DND-41 (cell line): ENCODE measurements around the gene IQCE.

Source experiments
- EZH2 ChIP-seq: IDR thresholded peaks from 3 replicates; pipeline ENCODE4 v1.6.1; 2012; ENCODE audit warnings: borderline replicate concordance, low read depth, mild to moderate bottlenecking, moderate library complexity, low read length, inconsistent platforms; ENCODE audit not compliant: severe bottlenecking
- TF ChIP-seq, protein P1 (sequence below): IDR thresholded peaks from 2 replicates; pipeline ENCODE4 v1.5.1; 2012; ENCODE audit warnings: borderline replicate concordance, low read length, moderate library complexity, mild to moderate bottlenecking; ENCODE audit not compliant: poor library complexity, severe bottlenecking; ENCODE audit errors: extremely low read depth

DNA sequence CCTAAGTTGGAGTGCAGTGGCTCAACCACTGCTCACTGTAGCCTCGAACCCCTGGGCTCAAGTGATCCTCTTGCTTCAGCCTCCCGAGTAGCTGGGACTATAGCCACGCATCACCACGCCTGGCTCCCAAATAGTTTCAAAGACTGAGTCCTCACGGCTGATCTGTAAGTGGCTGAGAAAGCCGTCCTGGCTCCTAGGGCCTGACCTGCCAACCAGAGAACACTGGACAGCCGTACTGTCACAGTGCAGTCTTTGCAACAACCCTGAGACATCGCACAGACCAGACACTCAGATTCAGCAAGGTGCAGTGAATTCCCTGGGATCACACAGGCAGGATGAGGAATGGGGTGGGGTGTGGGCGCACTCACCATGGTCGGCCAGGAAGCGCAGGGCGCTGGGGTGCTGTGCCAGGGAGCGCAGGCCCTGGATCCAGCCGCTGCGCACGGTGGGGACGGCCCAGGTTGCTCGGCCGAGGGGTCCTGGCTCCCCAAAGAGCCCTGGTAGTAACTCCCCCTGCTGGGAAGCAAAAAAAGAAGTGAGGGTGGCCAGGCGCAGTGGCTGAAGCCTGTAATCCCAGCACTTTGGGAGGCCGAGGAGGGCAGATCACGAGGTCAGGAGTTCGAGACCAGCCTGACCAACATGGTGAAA, 14.1 kb upstream of the IQCE start:
- TF ChIP-seq EZH2: no peak
- TF ChIP-seq, protein P1, sequence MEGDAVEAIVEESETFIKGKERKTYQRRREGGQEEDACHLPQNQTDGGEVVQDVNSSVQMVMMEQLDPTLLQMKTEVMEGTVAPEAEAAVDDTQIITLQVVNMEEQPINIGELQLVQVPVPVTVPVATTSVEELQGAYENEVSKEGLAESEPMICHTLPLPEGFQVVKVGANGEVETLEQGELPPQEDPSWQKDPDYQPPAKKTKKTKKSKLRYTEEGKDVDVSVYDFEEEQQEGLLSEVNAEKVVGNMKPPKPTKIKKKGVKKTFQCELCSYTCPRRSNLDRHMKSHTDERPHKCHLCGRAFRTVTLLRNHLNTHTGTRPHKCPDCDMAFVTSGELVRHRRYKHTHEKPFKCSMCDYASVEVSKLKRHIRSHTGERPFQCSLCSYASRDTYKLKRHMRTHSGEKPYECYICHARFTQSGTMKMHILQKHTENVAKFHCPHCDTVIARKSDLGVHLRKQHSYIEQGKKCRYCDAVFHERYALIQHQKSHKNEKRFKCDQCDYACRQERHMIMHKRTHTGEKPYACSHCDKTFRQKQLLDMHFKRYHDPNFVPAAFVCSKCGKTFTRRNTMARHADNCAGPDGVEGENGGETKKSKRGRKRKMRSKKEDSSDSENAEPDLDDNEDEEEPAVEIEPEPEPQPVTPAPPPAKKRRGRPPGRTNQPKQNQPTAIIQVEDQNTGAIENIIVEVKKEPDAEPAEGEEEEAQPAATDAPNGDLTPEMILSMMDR: no peak
